ENCODE measurements around the gene MACROD1. TPM values are rescaled to one million over a fixed set of nuclear protein-coding genes. Genes with fewer than 3 reads are reported as not detected.

Gene MACROD1
- total and polyA plus RNA-seq, 10 of the 15 experiments (the other 5 are each of a cell fraction or from before 2014, with no cell fraction given): 1.2 to 22.7 (median 11.3) TPM; not detected in 1

- TF ChIP-seq ESRRA (IDR thresholded peaks at IDR 0.05; ENCODE audit: low read length) (no peak), CUX1 (IDR thresholded peaks at IDR 0.05; ENCODE audit: insufficient replicate concordance, low read depth, low read length) (no peak), E2F4 (IDR thresholded peaks at IDR 0.05; ENCODE audit: low read depth, low read length) (no peak), SKIL (IDR thresholded peaks at IDR 0.05; ENCODE audit: low read depth, poor library complexity, severe bottlenecking) (no peak), CBFB (IDR thresholded peaks at IDR 0.05; ENCODE audit: low read depth) (no peak), SUPT20H (IDR thresholded peaks at IDR 0.05; ENCODE audit: borderline replicate concordance, control insufficient read depth, low read depth, low read length) (no peak)
These were observed 44.5 kb upstream of the MACROD1 start (continued) for GRCh38 chr11:64210301-64211020.

Measured in GM12878 (cell line).